Activated CD8-positive, alpha-beta memory T cell treated with anti-CD3 and anti-CD28 coated beads for 1 hour (primary cell): ENCODE results near the gene ABHD6.
A peak's percentile ranks its signal among the peaks of the same experiment; 100 is the strongest.
"Not testable (repeated sequence)": the region's sequence is repeated elsewhere in the genome, so short reads cannot be mapped to it uniquely, and the experiment has no call there.

Experiments
- DNase-seq, 2 donors: peaks; one replicate each; pipeline ENCODE4 v3.0.0-alpha.2; 2020; ENCODE audit warnings: low read depth in 1 of 2; ENCODE audit errors: extremely low read depth in 1 of 2

The ABHD6 gene

GRCh38 chr3:58321791-58322190 lies 84.2 kb downstream of the ABHD6 start:
- DNase-seq, result no peak

DNA sequence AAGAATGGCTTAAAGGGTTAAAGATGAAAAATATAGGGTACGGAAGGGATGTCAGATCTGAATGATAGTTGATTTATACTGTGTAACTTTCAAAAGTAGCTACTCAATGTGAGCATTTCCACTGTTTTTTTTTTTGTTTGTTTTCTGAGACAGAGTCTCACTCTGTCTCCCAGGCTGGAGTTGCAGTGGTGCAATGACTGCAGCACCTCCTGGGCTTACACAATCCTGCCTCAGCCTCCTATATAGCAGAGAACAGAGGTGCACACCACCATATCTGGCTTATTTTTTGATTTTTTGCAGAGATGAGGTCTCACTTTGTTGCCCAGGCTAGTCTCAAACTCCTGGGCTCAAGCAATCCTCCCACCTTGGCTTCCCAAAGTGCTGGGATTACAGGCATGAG lies 85.2 kb downstream of the ABHD6 start:
- no peak for DNase-seq

- DNase-seq, result no peak
These were observed 86.2 kb downstream of the ABHD6 start for GRCh38 chr3:58323529-58324390.

GRCh38 chr3:58324391-58325390 lies 87.1 kb downstream of the ABHD6 start:
- DNase-seq, result no peak

DNA sequence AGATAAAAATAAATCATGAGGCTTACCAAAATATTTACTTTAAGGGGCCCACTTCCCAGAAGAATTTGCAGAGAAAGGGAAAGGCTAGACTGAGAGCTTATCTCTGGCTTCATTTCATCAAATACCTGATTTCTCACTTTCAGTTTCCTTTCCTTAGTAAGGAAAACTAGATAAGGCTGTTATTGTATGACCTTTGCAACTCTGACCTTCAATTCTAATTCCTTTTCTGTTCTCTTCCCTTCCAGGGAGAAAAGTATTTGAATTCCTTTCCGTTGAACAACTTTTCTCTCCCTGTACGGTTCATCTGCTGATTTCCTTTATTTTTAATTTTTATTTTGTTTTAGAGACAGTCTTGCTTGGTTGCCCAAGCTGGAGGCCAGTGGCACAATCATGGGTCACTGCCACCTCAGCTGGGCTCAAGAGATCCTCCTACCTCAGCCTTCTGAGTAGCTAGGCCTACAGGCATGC lies 88.0 kb downstream of the ABHD6 start:
- no peak for DNase-seq

DNA sequence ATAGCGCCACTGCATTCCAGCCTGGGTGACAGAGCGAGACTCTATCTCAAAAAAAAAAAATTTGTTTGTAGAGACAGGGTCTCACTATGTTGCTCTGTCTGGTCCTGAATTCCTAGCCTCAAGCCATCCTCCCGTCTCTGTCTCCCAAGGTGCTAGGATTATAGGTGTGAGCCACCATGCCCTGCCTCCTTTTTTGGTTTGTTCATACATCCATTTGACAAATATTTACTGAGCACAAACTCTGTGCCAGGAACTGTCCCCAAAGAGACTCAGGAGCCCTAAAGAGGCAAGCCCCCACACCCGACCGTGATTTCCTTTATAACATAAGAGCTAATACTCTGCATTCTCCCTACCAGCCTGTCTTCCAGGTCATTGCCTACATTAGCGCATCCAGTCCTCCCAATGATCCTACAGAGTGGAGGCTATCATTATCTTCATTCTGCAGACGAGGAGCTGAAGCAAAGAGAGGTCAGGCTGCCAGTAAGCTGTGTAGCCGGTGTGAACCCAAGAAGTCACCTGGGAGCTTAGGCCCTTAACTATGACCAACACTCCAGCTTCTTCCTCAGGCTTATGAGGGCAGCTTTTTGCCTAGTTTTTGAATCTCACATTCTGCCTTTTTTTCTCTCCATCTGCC lies 88.8 kb downstream of the ABHD6 start:
- no peak for DNase-seq

GRCh38 chr3:58329150-58329921 lies 91.7 kb downstream of the ABHD6 start:
- no peak for DNase-seq

GRCh38 chr3:58329922-58330413 lies 92.4 kb downstream of the ABHD6 start:
- DNase-seq, result no peak

- no peak for DNase-seq
These were observed 94.1 kb downstream of the ABHD6 start for GRCh38 chr3:58331593-58332152.

GRCh38 chr3:58332575-58333188 lies 95.1 kb downstream of the ABHD6 start, which contains the start of gene PXK:
Gene PXK (plus strand): TSS chr3:58332892. CDS start chr3:58332989, 97 bp downstream.
- peak; percentile 19 to 71 for DNase-seq

GRCh38 chr3:58333206-58334012 lies 95.8 kb downstream of the ABHD6 start:
- peak in 1 of 2 donors; percentile 14 for DNase-seq

- DNase-seq, result no peak
These were observed 96.4 kb downstream of the ABHD6 start for GRCh38 chr3:58334013-58334321.

DNA sequence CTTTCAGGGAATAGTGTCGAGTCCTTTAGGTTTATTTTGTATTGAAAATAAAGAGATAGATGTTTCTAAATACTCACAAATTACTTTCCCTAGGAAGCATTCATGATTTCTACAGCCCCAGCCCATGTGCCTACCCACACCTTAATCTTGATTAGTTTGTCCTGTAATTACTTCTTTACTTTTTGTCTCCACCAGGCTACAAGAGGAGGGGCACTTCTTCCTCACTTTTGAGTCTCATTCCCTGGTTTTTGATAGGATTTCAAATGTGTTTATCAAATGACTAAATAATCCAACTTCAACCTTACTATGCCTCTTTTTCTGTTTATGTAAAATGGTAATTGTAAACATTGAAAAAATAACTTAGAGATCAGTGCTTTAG lies 96.9 kb downstream of the ABHD6 start:
- no peak for DNase-seq

DNA sequence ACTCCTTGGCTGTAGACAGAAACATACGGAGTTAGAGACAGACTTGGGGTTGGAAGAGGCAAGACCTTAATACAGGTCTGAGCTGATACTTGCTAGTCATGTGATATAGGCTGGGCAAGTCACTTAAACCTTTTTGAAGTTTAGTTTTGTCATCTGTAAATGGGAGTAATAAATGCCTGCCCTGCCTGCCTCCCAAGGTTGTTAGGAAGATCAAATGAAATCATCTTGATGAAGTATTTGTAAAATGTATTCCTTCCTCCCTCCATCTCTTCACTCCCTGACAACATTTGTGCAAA lies 98.0 kb downstream of the ABHD6 start:
- no peak for DNase-seq

GRCh38 chr3:58336135-58336882 lies 98.7 kb downstream of the ABHD6 start:
- DNase-seq, result no peak

DNA sequence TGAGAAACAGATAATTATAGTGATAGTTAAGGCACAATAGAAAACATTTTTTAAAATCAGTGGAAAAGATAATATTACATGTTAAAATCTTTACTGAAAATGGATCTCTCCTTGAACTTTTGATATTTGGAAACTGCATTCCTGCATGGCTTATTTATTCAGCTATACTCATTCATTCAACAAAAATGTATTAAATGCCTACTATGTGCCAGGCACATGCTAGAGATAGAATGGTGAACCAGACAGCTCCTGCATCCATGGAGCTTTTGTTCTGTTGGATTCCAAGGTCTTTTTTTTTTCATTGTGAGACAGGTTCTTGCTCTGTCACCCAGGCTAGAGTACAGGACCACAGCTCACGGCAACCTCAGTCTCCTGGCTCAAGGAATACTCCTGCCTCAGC lies 99.6 kb downstream of the ABHD6 start:
- DNase-seq, result no peak

GRCh38 chr3:58339146-58339545 lies 101.6 kb downstream of the ABHD6 start:
- not testable (repeated sequence) for DNase-seq

DNA sequence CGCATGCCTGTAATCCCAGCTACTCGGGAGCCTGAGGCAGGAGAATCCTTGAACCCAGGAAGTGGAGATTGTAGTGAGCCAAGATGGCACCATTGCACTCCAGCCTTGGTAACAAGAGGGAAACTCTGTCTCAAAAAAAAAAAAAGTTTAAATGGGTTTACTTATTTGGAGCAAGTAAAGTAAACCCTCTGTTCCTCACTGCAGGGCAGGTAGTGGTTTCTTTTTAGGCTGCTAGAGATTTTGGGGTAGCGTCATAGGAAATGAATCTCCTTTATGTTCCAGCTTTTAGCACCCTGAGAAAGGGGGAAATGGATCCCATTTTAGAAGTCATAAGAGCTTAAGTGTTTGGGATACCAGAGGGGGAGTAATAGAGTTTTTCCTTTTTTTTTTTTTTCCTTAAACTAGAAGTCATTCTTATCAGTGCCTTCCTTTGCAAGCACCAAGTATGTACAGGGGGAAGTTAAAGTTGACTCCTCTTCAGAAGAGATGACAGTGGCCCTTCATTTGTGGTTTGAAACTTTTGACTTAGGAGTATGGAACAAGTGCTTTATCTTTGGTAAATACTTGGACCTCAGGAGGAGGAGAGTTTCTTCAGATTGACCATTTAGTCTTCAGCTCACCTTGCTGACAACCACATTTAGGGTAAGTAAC lies 103.1 kb downstream of the ABHD6 start:
- DNase-seq, result no peak
